ENCODE results near the gene TBC1D12.
"Not testable (repeated sequence)": the region's sequence is repeated elsewhere in the genome, so short reads cannot be mapped to it uniquely, and the experiment has no call there.

Gene TBC1D12

DNA sequence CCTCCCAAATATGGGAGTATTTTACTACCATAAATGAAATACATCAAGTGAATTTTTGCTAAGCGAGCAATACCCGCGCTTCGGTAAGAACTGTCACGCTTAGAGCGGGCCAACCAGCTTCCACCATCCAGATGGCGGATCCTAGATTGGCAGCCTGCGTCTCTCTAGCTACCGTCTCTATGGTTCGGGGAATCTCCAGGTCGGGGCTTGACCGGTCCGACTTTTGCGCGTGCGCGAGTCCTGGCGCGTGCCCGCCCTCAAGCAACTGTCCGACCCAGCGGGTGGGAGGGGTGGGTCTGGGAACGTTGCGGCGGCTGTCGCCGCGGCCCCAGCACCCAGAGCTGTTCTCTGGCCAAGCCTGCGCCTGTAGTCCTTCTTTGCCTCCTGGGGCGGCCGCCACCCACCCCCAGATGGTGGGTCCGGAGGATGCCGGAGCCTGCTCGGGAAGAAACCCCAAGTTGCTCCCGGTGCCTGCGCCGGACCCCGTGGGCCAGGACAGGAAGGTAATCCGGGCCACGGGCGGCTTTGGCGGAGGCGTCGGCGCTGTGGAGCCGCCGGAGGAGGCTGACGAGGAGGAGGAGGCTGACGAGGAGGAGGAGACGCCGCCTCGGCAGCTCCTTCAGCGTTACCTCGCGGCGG lies at the start of gene TBC1D12:
Gene TBC1D12, plus strand, starts transcription at position 338 of the 639 bp plus-strand sequence. Its CDS starts 73 bp downstream, at position 411.
- DNase-seq (ENCODE audit: low read depth): no peak

DNA sequence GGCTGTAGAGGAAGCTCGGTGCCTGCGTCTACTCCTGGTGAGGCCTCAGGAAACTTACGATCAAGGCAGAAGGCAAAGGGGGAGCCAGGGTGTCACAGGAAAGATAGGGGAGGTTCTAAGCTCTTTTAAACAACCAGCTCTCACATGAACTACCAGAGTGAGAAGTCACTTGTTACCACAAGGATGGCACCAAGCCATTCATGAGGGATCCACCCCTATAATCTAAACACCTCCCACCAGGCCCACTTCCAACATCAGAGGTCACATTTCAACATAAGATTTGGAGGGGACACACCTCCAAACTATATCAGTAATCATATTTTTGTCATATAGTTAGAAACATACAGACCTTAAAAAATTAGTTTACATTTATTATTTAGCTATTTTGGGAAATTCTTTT lies 49.0 kb upstream of the TBC1D12 start:
- DNase-seq (ENCODE audit: low read depth): no peak

DNA sequence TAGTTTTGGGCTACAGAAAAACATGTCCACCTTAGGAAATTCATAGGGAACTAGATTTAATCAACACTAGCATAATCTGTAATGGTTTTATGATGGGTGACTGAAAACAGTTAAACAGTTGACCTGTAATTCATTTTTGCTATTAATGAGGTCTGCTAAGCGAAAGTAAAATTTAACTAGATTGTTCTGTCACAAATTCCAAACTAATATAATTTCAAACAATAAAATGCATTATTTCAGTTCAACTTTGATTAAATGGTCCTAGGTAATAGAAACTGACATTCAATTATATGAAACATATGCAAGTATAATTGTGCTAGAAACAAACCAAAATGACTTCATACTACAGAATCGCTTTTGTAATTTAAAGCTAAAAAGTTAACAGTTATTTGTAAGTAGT lies 46.5 kb upstream of the TBC1D12 start:
- no peak for DNase-seq (ENCODE audit: low read depth)

DNA sequence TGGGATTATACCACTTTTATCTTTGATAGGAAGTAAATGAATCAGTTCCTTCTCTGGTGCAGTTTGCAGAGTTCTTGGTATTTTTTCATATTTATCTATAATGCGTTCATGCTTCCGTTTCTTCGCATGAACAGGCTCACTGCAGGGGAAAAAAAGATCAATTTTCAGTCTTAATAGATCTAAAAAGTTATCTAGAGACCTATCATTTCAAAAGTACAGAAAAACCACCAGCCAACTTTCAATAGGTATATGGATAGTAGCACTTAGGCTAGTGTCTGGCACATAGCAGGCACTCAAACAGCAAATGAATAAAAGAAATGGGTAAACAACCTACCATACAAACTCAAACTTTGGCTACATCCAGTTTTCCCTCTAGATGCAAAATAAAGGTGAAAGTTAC lies 45.1 kb upstream of the TBC1D12 start:
- no peak for DNase-seq (ENCODE audit: low read depth)

DNA sequence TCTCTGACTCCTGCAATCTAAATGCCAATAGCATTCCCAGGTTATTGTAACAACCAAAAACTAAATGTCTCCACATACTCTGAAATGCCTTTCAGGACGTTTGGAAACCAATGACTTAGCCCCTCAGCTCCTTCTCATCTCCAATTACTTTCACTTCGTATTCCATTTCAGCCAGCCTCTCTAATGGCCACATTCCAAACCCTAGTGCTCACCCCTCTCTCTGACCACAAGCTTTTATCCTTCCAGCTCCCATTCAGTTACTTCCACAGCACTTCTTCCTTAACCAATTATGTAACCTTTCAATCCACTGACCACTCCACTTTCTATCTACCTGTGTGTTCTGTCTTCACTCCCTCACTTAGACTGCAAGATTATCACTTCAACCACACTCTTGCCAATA lies 43.9 kb upstream of the TBC1D12 start:
- DNase-seq (ENCODE audit: low read depth): no peak

DNA sequence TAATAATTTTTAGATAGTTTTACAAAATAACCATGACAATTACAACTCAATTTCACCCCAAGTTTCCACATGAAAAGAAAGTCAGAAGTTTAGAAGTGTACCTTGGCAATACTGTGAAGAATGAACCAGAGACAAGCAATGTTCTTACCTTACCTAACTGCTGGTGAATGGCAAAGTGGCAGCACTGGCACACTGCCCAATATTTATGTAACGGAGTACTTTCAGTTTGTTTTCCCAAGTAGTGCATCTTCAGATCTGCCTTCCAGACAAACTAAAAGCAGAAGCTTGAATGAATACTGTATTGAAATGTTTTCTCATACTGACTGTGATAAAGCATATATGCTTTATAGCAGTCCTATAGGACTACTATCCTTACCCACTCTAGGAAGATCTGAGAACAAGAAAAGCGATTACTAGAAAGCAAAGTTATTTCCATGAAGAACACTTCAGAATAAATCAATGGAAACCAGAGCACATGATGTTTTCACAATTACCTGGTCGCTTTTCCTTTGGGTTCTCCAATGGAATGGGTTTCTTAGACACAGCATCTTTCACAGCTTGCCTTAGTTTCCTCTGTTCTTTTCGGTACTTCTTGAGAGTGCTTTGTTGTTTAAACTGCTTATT lies 41.1 kb upstream of the TBC1D12 start:
- no peak for DNase-seq (ENCODE audit: low read depth)

DNA sequence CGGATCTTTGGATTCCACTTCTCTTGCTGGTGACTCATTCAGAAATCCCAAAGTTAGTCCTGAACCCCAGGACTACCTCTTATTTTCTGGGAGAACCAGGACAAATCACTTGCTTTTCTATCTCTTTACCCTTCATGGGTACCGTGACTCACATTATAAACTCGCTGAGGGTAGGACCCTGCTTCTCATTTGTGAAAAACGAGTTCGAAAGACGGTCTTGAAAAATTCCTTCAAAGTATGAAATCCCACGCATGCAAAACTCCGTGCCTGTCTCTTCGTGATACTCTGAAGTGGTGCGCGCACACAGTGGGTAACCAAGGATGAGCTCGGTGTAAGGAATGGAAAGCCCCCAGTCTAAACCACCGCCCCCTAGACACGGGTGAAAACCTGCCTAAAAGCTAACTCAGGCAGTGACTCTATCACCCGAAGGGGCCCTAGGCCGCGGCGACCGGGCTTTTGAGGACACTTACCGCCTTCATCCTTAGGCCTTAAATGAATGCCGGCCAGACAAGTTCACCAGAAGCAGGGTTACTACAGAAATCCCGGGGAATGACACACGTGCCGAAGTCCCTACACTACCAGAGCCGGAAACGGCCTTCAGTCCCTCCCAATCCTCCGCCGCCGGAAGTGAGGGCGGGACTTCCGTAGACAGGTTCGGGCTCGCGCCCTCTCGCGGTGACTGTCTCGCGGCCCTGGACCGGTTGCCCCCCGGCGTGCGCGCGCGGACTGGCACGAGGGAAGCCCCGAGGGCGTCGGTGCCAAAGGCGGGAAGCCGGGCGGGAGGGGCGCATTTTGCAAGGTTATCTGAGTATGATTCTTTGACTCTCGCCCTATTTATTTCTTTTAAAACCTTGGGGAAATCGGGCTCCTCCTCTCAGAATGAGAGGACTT lies 39.7 kb upstream of the TBC1D12 start, which contains the start of gene NOC3L:
Gene NOC3L, minus strand, starts transcription at position 580 of the 891 bp plus-strand sequence. Its CDS starts 101 bp downstream, at position 479.
- peak; percentile 97 for DNase-seq (ENCODE audit: low read depth)

DNA sequence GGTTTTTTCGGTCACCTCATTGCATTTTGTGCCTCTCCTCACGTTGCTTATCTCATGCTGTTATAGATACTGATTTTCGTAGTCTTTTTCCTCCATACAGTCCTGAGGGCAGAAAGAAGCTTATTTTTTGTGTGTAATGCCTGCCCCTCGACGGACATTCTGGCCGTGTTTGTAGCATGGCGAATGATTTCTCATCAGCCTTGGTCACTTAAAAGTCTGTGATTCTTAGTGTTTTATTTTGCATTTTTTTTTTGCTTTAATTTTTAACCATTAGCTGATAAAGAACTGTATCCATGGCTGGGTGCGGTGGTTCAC lies 39.1 kb upstream of the TBC1D12 start:
- no peak for DNase-seq (ENCODE audit: low read depth)

DNA sequence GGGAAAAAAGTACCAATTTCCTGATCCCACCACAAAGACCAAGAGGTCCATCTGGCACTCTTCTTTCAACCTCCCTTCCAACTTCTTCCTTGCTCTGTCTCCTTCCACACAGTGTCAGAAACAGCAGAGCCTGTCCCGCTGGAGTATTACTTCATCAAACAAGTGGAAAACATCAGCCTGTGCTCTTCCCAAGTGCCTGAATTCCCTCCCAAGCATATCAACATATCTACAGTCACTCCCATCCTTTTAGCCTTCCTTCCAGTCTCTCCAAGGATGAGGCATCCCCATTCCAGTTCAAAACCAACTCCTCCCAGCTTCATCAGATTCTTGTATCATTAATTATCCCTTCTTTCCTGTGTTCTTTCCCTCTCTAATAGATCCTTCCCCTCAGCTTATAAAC lies 37.9 kb upstream of the TBC1D12 start:
- DNase-seq (ENCODE audit: low read depth): no peak

DNA sequence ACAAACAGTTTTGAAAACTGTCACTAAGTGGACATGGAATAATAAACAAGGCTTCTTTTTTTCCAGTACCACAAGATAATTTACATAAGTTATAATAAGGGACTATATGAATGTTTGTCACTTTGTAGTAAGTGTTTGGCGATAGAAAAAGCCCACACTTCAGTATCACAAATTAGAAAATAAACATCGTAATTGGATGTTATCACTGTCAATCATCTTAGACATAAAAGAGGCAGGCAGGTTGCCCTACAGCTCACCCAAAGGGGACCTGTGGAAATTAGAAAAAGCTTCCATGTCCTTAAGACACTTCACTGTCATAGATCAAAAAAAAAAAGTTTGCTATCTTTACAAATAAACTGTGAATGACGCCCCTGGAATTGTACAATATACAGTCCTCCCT lies 36.0 kb upstream of the TBC1D12 start:
- DNase-seq (ENCODE audit: low read depth): no peak

DNA sequence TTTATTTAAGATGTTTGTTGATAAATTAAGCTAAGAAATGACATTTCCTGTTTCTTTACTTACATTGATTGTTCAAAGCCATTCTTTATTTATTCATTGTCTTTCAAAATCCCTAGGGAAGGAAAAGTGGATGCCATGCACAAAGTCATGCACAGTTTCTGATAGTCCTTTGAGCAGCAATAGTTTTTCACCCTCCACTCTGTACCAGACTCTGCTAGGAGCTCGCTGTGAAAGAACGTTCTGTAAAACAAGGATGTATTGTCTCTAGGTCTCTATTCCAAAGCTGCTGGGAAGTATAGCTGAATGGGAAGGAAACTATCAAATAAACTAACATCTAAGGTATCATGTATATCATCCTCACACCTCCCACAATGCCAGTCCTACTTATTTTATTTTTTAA lies 31.8 kb upstream of the TBC1D12 start:
- DNase-seq (ENCODE audit: low read depth): no peak

DNA sequence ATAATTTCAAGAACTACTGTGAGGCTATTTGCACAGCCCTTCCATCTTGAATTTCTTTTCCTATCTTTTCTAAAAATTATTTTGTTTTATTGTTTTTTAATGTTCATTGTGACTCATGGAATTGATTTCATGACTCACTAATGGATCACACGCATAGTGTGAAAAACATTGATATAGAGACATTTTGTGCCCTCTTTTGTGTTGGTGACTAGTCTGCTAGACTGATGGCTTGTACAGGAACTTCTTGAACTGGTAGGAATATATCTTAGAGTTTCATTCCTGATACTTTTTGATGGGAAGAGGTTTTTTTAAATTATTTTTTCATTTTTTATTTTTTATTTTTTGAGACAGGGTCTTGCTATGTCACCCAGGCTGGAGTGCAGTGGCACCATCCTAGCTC lies 27.0 kb upstream of the TBC1D12 start:
- no peak for DNase-seq (ENCODE audit: low read depth)

DNA sequence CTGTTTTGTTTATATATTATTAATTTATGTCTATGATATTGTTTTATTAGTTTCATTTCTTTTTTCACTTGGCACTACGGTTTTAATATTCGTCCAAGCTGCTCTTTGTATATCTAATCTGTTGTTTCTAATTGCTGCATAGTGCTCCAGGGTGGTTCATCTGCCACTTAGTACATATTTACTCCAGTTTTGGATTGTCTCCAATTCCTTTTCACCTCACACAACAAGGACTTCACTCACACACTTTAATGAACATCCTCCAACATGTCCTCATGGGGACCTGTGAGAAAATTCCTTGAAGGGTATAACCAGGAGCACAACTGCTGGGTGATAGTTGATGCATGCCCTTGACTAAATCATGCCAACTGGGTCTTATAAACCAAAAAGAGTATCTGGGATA lies 25.5 kb upstream of the TBC1D12 start:
- DNase-seq (ENCODE audit: low read depth): no peak

DNA sequence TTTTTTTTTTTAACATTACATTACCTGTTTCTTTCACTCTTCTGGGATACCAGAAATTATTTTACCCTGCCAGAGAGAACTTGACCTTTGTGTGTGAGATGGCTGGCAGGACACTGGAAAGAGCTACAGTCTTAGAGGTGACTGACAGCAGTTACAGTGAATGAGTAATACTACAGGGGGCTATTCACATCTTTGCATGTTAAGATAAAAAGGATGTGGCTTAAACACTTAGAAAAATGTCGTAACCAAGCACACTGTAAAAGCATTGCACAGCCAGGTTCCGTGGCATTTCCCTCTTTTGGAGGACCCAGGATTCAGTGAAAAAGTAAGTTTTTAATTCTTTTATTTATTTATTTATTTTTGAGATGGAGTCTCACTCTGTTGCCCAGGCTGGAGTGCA lies 18.8 kb upstream of the TBC1D12 start:
- no peak for DNase-seq (ENCODE audit: low read depth)

DNA sequence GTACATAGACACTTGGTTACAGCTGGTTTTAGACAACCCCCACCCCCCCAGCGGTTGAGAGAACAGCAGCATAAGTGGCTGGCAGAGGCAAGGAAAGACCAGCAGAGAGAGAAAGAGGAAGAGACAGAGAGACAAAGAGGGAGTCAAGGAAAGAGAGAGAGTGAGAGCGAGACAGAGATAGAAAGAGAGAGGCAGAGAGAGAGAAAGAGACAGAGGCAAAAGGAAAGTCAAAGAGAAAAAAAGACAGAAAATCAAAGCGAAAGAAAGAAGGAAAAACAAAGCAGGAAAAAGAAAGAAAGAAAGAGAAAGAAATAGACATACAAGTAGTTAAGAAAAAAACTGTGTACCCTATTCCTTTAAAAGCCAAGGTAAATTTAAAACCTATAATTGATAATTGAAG lies 16.6 kb upstream of the TBC1D12 start:
- DNase-seq (ENCODE audit: low read depth): not testable (repeated sequence)

DNA sequence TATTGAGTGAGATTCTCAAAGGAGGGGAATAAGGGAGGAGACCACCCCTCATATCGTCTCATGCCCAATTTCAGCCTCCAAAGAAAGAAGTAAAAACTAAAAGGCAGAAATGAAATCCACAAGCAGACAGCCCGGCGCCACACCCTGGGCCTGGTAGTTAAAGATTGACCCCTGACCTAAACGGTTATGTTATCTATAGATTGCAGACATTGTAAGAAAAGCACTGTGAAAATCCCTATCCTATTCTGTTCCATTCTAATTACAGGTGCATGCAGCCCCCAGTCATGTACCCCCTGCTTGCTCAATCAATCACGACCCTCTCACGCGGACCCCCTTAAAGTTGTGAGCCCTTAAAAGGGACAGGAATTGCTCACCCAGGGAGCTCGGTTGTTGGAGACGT lies 10.2 kb upstream of the TBC1D12 start:
- DNase-seq (ENCODE audit: low read depth): not testable (repeated sequence)

DNA sequence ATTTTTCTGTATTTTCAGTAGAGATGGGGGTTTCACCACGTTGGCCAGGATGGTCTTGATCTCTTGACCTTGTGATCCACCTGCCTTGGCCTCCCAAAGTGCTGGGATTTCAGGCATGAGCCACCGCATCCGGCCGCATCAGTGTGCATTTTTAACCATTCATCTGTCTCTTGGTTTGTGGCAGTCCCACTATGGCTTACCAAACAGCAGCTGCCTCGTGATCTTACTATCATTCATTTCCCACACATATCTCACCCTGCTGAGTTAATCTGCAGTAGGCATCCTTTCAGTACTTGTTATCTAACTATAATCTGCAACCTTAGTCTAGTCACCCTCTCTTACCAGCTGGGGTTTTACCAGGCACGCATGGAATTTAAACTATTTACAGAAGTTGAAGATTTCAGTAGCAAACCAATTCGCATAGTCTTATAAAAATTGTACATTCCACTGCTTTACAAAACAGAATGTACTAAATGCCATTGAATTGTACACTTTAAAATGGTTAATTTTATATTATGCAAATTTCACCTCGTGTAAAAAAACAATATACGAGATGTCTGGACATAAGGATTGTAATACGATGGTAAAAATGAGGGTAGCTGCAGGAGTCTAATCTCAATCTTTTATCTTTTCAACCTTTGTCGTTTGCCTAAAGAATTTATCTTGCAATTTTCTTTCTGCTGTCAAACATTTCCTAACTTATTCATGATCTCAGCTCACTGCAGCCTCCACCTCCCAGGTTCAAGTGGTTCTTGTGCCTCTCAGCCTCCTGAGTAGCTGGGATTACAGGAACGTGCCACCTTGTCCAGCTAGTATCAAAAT lies 4.6 kb upstream of the TBC1D12 start:
- no peak for DNase-seq (ENCODE audit: low read depth)

DNA sequence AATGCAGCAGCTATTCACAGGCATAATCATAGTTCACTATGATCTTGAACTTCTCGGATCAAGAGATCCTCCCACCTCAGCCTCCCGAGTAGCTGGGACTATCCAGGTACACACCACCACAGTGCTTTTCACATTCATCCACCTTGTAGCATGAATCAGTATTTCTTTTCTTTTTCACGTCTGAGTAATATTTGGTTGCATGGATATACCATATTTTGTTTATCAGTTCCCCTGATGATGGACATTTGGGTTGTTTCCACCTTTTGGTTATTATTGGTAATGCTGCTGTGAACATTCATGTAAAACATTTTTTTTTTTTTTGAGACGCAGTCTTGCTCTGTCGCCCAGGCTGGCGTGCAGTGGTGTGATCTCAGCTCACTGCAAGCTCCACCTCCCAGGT lies 3.6 kb upstream of the TBC1D12 start:
- DNase-seq (ENCODE audit: low read depth): no peak

DNA sequence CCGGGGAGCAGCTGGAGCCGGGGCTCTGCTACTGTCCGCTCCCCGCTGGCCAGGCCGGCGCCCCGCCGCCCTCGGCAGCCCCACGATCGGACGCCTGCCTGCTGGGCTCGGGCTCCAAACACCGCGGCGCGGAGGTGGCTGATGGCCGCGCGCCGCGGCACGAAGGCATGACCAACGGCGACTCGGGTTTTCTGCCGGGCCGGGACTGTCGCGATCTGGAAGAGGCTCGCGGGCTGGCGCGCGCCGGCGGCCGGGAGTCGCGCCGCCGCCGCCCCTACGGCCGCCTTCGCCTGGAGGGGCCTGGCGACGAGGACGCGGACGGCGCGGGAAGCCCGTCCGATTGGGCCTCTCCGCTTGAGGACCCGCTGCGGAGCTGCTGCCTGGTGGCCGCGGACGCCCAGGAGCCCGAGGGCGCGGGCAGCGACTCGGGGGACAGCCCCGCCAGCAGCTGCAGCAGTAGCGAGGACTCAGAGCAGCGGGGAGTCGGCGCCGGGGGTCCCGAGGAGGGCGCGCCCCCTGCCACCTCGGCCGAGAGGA lies 570 bp downstream of the TBC1D12 start:
- no peak for DNase-seq (ENCODE audit: low read depth)

DNA sequence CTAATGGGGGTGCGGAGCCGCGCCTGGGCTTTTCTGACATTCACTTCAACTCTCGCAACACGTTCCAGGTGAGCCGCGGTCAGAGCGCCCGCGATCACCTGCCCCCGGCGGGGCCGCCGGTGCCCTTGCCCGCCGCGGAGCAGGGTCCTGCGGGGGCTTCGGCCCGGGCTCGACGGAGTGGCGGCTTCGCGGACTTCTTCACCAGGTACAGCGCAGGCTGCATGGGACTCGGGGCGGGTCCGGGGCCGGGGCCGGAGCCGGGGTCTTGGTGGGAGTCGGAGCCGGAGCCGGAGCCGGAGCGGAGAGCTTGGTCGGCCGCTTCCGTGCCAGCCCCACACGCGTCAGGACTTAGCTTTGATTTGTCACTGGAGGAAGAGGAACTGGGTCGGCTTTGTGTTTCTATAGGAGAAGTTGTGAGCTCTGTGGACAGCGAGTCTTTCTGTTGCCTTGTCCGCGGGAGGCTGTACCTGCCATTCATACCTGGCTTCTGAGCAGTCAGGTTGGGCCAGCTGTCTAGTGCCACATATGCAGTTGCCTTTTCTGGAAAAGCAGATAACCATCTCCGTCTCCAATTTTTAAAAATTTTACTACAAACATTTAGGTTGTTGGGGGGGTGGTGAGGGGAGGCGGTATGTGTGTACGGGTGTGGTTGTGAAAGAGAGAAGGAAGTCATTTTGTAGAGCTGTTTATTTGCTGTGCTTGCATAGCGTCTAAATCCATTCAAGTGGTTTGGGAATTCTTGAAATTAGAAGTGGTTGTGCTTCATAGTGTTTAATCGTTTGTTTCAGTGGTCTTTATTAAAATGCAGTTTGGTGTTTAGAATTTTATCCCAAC lies 1.3 kb downstream of the TBC1D12 start:
- no peak for DNase-seq (ENCODE audit: low read depth)

DNA sequence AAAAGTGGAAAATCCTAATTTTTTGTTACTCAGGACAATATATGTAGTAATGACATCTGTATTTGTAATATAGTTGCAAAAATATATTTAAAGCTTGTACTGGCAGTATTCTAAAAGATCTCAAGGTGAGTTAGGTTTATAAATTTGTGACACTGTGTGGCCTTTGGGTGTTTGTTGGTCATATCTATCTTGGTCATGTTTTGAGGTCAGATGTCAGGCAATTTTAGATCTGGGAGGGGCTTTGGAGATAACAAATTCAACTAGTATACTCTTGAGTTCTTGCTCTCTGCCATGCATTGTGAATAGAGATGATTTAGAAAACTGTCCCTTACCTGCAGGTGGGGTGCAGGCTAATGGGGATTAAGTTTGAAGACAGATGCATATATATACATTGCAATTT lies 3.1 kb downstream of the TBC1D12 start:
- no peak for DNase-seq (ENCODE audit: low read depth)

Measured in stimulated activated CD8-positive, alpha-beta memory T cell treated with anti-CD3 and anti-CD28 coated beads, Interleukin-15, amount 100 ng/mL, for 1 hour (primary cell).